ENCODE results near the gene CNTNAP4.

Gene CNTNAP4

GRCh38 chr16:76371441-76371840, 94.2 kb downstream of the CNTNAP4 start:
- no peak for DNase-seq (ENCODE audit: extremely low read depth, low read depth)
- no peak for TF ChIP-seq CTCF (IDR thresholded peaks at IDR 0.05; ENCODE audit: low read depth, low read length)

- TF ChIP-seq CTCF (IDR thresholded peaks at IDR 0.05; ENCODE audit: low read depth, low read length): no peak
- no peak for DNase-seq (ENCODE audit: extremely low read depth, low read depth)
These were observed 96.8 kb downstream of the CNTNAP4 start for GRCh38 chr16:76373998-76374397.

GRCh38 chr16:76376988-76377387, 99.8 kb downstream of the CNTNAP4 start:
- no peak for TF ChIP-seq CTCF (IDR thresholded peaks at IDR 0.05; ENCODE audit: low read depth, low read length)
- DNase-seq (ENCODE audit: extremely low read depth, low read depth): no peak

GRCh38 chr16:76378020-76378419, 100.8 kb downstream of the CNTNAP4 start:
- TF ChIP-seq CTCF (IDR thresholded peaks at IDR 0.05; ENCODE audit: low read depth, low read length): no peak
- no peak for DNase-seq (ENCODE audit: extremely low read depth, low read depth)

- no peak for DNase-seq (ENCODE audit: extremely low read depth, low read depth)
- no peak for TF ChIP-seq CTCF (IDR thresholded peaks at IDR 0.05; ENCODE audit: low read depth, low read length)
These were observed 103.9 kb downstream of the CNTNAP4 start for GRCh38 chr16:76381096-76381495.

GRCh38 chr16:76385601-76386230, 108.5 kb downstream of the CNTNAP4 start:
- no peak for TF ChIP-seq CTCF (IDR thresholded peaks at IDR 0.05; ENCODE audit: low read depth, low read length)

GRCh38 chr16:76386784-76387183, 109.6 kb downstream of the CNTNAP4 start:
- no peak for TF ChIP-seq CTCF (IDR thresholded peaks at IDR 0.05; ENCODE audit: low read depth, low read length)
- no peak for DNase-seq (ENCODE audit: extremely low read depth, low read depth)

More at GRCh38 chr16:76385601-76386230, 108.5 kb downstream of the CNTNAP4 start:
- no peak for DNase-seq (ENCODE audit: extremely low read depth, low read depth)
